ENCODE results near the gene HECTD1.

GRCh38 chr14:31162910-31163649, 44.5 kb downstream of the HECTD1 start:
- TF ChIP-seq CTCF (IDR thresholded peaks at IDR 0.05), result no peak
- TF ChIP-seq EZH2phosphoT487 (IDR thresholded peaks at IDR 0.05), result no peak
- TF ChIP-seq EZH2 (IDR thresholded peaks at IDR 0.05), result no peak

All from neural progenitor cell (in vitro differentiated cells).